Tibial artery (tissue), 4 donors: ENCODE measurements around the gene SVBP.

Experiments used
- DNase-seq, 2 donors: peaks; one replicate each; pipeline ENCODE4 v3.0.0-alpha.2; 2019
- H3K27ac ChIP-seq, 2 donors: fragments of 200-600 bp; sonication (generic) in 1 of 2; 1 replicate in 1 of 2; 2 replicates in 1 of 2; pipeline ENCODE4 v1.5.1; 2018 to 2019; ENCODE audit warnings: mild to moderate bottlenecking in 1 of 2
- H3K27me3 ChIP-seq, 2 donors: fragments of 200-600 bp; sonication (generic) in 1 of 2; one replicate each; pipeline versions ENCODE4 v1.5.1 to v1.6.0; 2016 to 2019
- H3K36me3 ChIP-seq, 3 donors: fragments of 200-600 bp; sonication (generic) in 2 of 3; one replicate each; pipeline ENCODE4 v1.5.1; 2016 to 2019; ENCODE audit warnings: mild to moderate bottlenecking in 2 of 3
- H3K4me1 ChIP-seq, 4 donors: fragments of 200-600 bp; sonication (generic) in 2 of 4; 1 replicate in 3 of 4; 2 replicates in 1 of 4; pipeline ENCODE4 v1.5.1; 2016 to 2019
- H3K4me3 ChIP-seq, 2 donors: fragments of 200-600 bp; sonication (generic) in 1 of 2; 1 replicate in 1 of 2; 2 replicates in 1 of 2; pipeline ENCODE4 v1.5.1; 2018 to 2019; ENCODE audit warnings: mild to moderate bottlenecking in 2 of 2
- H3K9me3 ChIP-seq, 3 donors: fragments of 200-600 bp; sonication (generic) in 1 of 3; one replicate each; pipeline ENCODE4 v1.5.1; 2016 to 2019
- intact Hi-C: fragments of 100-400 bp; cut with DNase I; formaldehyde crosslinking; loops from one replicate; pipeline ENCODE4 v1.15.0; 2023; ENCODE audit warnings: low total_unique reads
- TF ChIP-seq, protein P1 (sequence below), 2 experiments: fragments of 200-600 bp in 1 of 2; fragments of 450-650 bp in 1 of 2; IDR thresholded peaks; one replicate each; pipeline ENCODE4 v1.5.1; 2017 to 2019; ENCODE audit warnings: antibody characterized with exemption in 2 of 2, mild to moderate bottlenecking in 1 of 2, moderate library complexity in 1 of 2

The SVBP gene

DNA sequence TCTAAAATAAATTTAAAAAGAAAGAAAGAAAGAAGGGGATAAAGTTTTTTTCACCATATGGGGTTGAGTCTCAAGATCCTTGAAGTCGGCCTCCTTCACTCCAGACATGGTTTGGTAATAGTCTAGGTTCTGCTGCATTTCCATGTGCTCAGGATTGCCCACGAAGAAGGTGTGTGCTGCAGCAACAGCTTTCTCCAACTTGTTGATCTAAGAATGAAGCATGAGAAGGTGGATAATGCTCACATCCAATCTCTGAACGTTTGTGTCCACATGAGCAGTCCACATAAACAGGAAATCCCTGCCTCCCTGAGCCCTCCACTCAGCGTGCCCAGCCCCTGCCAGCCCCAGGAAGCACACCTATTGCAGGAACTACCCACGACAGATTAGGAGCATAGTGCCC lies 54.9 kb downstream of the SVBP start:
- peaks cover 0 to 23% (median 10%) of the 10 kb centered on the region in 4 donors for H3K4me1 ChIP-seq
- TF ChIP-seq, protein P1, sequence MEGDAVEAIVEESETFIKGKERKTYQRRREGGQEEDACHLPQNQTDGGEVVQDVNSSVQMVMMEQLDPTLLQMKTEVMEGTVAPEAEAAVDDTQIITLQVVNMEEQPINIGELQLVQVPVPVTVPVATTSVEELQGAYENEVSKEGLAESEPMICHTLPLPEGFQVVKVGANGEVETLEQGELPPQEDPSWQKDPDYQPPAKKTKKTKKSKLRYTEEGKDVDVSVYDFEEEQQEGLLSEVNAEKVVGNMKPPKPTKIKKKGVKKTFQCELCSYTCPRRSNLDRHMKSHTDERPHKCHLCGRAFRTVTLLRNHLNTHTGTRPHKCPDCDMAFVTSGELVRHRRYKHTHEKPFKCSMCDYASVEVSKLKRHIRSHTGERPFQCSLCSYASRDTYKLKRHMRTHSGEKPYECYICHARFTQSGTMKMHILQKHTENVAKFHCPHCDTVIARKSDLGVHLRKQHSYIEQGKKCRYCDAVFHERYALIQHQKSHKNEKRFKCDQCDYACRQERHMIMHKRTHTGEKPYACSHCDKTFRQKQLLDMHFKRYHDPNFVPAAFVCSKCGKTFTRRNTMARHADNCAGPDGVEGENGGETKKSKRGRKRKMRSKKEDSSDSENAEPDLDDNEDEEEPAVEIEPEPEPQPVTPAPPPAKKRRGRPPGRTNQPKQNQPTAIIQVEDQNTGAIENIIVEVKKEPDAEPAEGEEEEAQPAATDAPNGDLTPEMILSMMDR (IDR thresholded peaks at IDR 0.05) = no peak
- peaks cover 33 to 45% (median 41%) of the 10 kb centered on the region in 3 donors for H3K36me3 ChIP-seq
- H3K9me3 ChIP-seq = no peaks in the 10 kb centered on the region
- no peak overlapping the region for H3K27ac ChIP-seq
- H3K4me3 ChIP-seq = no peak overlapping the region
- intact Hi-C loops = no loop called here
- DNase-seq = no peak
- no peaks in the 10 kb centered on the region for H3K27me3 ChIP-seq

- TF ChIP-seq, protein P1 (IDR thresholded peaks at IDR 0.05) = no peak
- Histone ChIP-seq H3K36me3 (peaks cover 37 to 52% (median 44%) of the 10 kb centered on the region in 3 donors), H3K4me3 (no peak overlapping the region), H3K27ac (no peak overlapping the region), H3K9me3 (no peaks in the 10 kb centered on the region), H3K27me3 (no peaks in the 10 kb centered on the region), H3K4me1 (peaks cover 0 to 23% (median 10%) of the 10 kb centered on the region in 4 donors)
- DNase-seq = no peak
- intact Hi-C loops = no loop called here
Observed at GRCh38 chr1:42761567-42761966, 55.6 kb downstream of the SVBP start.

GRCh38 chr1:42759114-42759513 lies 58.1 kb downstream of the SVBP start:
- Histone ChIP-seq H3K4me1 (peaks cover 0 to 9% (median 2%) of the 10 kb centered on the region in 4 donors), H3K36me3 (peaks cover 61 to 77% (median 68%) of the 10 kb centered on the region in 3 donors), H3K27ac (no peak overlapping the region), H3K4me3 (no peak overlapping the region), H3K9me3 (no peaks in the 10 kb centered on the region), H3K27me3 (no peaks in the 10 kb centered on the region)
- DNase-seq = no peak
- TF ChIP-seq, protein P1 (IDR thresholded peaks at IDR 0.05) = no peak
- intact Hi-C loops = loop anchor here (5.0 kb wide), 1 partner anchor 77 kb away; the partner anchor contains the start of gene YBX1

DNA sequence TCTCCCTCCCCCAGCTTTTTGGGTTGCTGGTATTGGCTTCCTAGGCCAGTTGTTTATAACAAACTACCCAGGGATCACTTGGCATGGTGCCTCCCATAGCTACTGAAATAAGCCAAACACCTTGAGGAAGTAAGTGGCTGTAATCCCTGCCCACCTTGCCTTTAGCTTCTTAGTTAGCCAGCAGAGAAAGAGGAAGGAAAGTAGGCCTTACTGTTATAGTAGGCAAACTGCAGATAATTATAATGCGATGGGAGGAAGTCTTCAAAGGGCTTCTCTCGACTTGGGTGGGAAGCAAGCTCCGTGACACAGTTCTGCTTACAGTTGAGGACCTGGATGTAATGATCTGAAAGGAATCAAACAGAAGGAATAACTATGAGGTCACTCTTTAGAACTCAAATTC lies 58.6 kb downstream of the SVBP start:
- intact Hi-C loops = loop anchor here (5.0 kb wide), 1 partner anchor 76 kb away; the partner anchor contains the start of gene YBX1
- Histone ChIP-seq H3K36me3 (peaks cover 66 to 81% (median 73%) of the 10 kb centered on the region in 3 donors), H3K9me3 (no peaks in the 10 kb centered on the region), H3K4me3 (no peak overlapping the region), H3K27ac (no peak overlapping the region), H3K4me1 (peaks cover 0 to 5% (median 0%) of the 10 kb centered on the region in 4 donors), H3K27me3 (no peaks in the 10 kb centered on the region)
- DNase-seq = no peak
- TF ChIP-seq, protein P1 (IDR thresholded peaks at IDR 0.05) = no peak

- H3K27me3 ChIP-seq = no peaks in the 10 kb centered on the region
- peaks cover 73 to 88% (median 80%) of the 10 kb centered on the region in 3 donors for H3K36me3 ChIP-seq
- no peak overlapping the region for H3K4me3 ChIP-seq
- DNase-seq = no peak
- intact Hi-C loops = loop anchor here (5.0 kb wide), 1 partner anchor 76 kb away; the partner anchor contains the start of gene YBX1
- TF ChIP-seq, protein P1 (IDR thresholded peaks at IDR 0.05) = no peak
- H3K9me3 ChIP-seq = no peaks in the 10 kb centered on the region
- no peak overlapping the region for H3K27ac ChIP-seq
- peaks cover 0 to 4% (median 0%) of the 10 kb centered on the region in 4 donors for H3K4me1 ChIP-seq
Observed at GRCh38 chr1:42757892-42758275, 59.3 kb downstream of the SVBP start.
